HG02763 (cell line): ENCODE measurements around the gene IL1RAPL1.
"Not testable (repeated sequence)": the region's sequence is repeated elsewhere in the genome, so short reads cannot be mapped to it uniquely, and the experiment has no call there.

ENCODE experiments used
- ATAC-seq: cut with Tn5 transposase; IDR thresholded peaks from one replicate; pipeline ENCODE4 v1.9.1; 2021; ENCODE audit warnings: mild to moderate bottlenecking, moderate library complexity; ENCODE audit not compliant: unreplicated experiment

The IL1RAPL1 gene

GRCh38 chrX:29242856-29243255 is 655.6 kb downstream of the IL1RAPL1 start:
- ATAC-seq, result no peak

DNA sequence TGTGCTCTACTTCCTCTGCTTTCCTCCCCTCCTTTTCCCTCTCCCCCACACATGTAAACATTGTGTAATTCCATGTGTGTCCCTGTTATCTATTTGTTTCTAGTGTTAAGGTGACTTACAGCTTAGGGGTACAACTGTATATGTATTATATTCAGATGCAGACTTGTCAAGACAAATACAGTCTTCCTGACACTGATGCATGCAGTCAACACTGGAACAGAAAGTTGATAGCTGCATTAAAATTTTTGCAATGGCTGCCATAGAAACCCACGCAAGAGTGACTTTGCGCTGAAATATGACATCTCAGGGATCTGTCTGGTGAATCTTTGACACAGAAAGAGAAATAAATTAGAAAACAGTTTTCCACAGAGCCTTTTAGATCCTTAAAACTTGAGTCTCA is 656.7 kb downstream of the IL1RAPL1 start:
- ATAC-seq, result no peak

DNA sequence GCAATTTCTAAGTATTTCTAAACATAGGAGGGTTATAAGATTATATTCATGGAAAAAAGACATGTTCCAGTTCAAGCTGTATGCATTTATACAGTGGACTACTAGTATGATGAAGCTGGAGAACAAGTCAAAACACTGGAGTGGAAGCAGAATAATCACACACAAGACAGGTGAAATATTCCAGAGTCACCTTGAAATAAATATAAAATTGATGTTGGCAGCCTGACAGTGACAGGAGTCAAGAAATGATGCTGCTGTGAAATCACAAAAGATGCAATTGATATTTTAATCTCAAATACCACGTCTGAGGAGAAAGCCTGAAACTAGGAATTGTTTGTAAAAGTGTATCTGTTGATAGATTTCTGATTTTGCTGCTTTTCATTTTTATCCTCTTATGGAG is 667.3 kb downstream of the IL1RAPL1 start:
- no peak for ATAC-seq

DNA sequence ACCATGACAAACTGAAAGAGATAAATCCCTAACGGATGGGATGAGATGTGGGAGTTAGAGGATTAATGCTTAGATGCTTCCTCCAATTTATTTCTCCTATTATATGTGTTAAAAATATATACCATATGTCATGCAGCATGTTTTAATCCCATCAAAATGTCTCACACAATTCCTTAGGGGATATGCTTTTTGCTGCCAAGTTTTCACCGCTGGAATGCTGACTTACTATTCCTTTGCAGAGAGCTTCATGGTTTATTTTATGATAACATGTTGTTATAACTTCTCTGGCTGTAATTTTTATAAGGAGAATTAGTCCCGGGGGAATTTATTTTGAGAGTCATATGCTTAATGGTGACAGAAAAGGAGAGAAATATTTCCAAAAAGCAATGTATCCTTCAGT is 670.3 kb downstream of the IL1RAPL1 start:
- no peak for ATAC-seq

DNA sequence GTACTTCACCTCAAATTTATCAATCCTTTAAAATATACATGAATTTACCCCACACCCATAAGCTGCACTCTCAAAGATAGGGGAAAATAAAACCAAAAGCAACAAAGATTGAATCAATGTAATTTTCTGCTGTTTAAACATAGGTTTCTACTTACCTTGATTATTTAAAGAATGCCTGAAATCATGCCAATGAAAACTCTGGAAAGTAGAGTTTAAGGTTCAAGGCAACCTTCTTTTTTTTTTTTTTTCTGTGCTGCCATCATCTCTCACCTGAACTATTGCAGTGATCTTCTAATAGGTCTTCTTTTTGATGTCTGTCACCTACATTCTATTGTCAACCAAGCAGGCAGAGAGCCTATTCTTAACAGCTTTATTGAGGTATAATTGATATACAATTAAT is 682.1 kb downstream of the IL1RAPL1 start:
- ATAC-seq, result no peak

DNA sequence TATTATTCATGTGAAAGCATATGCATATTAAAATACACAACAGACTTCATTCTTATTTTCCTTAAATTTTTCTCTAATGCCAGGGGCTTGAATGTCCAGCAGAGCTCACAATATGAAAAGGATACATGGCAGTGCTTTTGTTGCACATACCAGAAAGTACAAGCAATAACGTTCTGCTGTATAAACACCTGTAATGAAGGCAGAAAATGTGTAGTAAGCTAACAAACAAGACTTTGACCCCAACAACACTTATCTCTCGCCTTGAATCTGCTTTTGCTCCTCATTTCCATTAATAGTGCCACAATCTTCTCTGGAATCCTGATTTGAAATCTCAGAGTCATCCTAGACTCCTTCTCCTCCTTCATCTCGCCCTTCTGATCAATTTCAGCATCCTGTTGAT is 687.3 kb downstream of the IL1RAPL1 start:
- no peak for ATAC-seq

GRCh38 chrX:29275928-29276327 is 688.7 kb downstream of the IL1RAPL1 start:
- ATAC-seq, result no peak

DNA sequence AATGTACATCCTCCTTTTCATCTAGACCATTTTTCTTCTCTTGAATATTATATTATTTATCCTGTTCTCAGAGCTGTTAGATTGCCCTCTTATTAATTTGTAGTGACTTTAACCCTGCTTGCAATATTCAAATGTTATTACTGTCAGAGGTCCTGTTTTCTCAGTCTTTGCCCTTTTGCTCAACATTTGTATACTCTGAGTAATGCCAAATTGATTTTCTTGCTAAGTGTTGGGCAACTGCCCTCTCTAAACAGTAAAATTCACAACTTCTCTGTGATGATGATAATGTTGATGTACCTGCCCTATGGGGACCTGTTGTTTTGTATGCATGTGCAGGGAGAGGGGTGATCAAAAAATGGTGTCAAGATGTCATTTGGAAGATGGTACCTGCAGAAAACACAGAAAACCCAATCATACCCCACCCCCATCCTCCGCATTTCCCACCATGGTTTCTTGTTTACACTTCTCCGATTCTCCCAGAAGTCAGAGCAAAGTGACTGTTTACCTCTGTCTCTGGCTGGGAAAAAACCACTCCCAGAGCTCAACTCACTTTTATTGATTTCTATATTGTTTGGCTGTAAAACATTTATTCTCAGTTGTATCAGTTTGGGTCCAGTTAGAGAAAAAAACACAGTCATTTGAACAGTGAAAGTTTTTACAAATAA is 694.0 kb downstream of the IL1RAPL1 start:
- no peak for ATAC-seq

- ATAC-seq, result no peak
Observed at GRCh38 chrX:29285664-29286063, 698.4 kb downstream of the IL1RAPL1 start.

GRCh38 chrX:29295987-29296680 is 708.9 kb downstream of the IL1RAPL1 start:
- no peak for ATAC-seq

- no peak for ATAC-seq
Observed at GRCh38 chrX:29297171-29297800, 710.0 kb downstream of the IL1RAPL1 start.

DNA sequence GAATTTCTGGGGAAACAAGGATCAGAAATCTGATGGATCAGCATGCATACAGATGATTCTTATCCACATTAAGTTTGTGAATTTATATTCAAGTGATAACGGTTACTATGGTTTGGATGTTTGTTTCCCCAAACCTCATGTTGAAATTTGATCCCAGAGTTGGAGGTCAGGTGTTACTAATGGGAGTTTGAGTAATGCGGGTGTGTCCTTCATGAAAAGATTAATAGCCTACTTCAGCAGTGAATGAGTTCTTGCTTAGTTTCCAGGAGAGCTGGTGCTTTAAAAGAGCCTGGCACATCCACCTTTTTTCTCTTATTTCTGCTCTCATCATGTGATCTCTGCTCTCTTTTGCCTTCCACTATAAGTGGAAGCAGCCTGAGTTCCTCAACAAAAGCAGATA is 712.4 kb downstream of the IL1RAPL1 start:
- no peak for ATAC-seq

GRCh38 chrX:29308726-29309125 is 721.5 kb downstream of the IL1RAPL1 start:
- ATAC-seq, result no peak

DNA sequence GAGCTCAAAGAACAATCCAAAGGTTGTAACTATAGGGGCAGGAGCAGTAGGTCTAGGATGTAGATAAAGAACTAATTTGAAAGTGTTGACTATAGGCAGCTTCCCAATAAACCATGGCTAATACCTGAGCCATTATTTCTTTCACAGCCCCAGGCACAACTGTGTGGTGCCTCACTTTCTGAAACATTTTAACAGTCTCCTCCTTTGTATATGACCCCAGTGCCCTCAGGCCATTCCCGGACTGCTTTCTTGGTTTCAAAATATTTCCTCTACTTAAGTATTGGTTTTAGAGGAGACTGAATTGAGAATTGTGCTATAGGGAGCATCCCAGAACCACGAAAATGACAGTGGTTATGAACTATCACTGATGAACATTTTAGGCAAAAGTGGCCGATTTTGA is 728.7 kb downstream of the IL1RAPL1 start:
- ATAC-seq, result no peak

- no peak for ATAC-seq
Observed at GRCh38 chrX:29318012-29318411, 730.8 kb downstream of the IL1RAPL1 start.

GRCh38 chrX:29332429-29332828 is 745.2 kb downstream of the IL1RAPL1 start:
- not testable (repeated sequence) for ATAC-seq

GRCh38 chrX:29333091-29333490 is 745.8 kb downstream of the IL1RAPL1 start:
- ATAC-seq, result not testable (repeated sequence)

DNA sequence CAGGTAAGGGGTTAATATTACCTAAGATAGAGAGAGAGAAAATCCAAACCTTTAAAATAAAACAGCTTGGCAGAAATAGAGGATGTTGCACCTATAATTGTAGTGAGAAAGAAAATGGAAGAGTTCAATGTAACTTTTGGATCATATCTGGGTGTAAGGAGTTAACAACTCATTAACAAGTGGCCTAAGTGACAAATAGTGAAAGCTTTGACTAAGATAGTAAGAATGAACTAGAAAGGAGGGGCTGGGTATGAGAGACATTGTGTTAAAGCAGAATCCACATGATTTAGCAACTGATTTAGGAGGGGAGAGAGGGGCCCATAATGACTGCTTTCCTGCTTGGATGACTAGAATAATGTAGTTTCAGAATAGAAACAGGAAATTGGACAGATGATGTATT is 761.0 kb downstream of the IL1RAPL1 start:
- no peak for ATAC-seq

- ATAC-seq, result no peak
Observed at GRCh38 chrX:29359276-29359675, 772.0 kb downstream of the IL1RAPL1 start.

DNA sequence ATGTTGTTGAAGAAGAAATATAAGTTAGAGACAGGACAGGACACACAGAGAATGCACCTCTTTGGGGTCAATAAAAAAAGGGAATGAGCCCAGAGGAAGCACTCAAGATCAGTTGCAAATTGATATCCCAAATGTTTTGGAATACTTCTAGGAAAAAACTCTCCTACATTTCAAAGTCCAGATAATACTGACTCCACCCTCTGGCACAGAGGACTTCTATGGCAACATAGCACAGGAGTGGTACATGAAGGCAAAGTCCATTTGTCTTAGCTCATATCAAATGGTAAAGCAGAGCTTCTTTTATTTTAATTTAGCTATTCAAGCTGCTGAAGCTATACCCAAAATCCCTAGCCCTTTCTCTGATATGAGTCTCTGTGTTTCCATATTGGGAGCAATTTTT is 787.5 kb downstream of the IL1RAPL1 start:
- not testable (repeated sequence) for ATAC-seq

- no peak for ATAC-seq
Observed at GRCh38 chrX:29376584-29376983, 789.3 kb downstream of the IL1RAPL1 start.

- no peak for ATAC-seq
Observed at GRCh38 chrX:29382811-29383210, 795.6 kb downstream of the IL1RAPL1 start.
